BLaER1 (cell line): ENCODE measurements around the gene PCSK7.

Experiments used
- H3K27ac ChIP-seq: shearing (Covaris generic); formaldehyde crosslinking; 2 replicates; pipeline ENCODE4 v1.8.1; 2022
- H3K27me3 ChIP-seq: shearing (Covaris generic); formaldehyde crosslinking; 2 replicates; pipeline ENCODE4 v1.8.1; 2022
- H3K36me3 ChIP-seq: shearing (Covaris generic); formaldehyde crosslinking; 2 replicates; pipeline ENCODE4 v1.8.1; 2022
- H3K4me1 ChIP-seq: shearing (Covaris generic); formaldehyde crosslinking; 2 replicates; pipeline ENCODE4 v1.8.1; 2022
- H3K4me2 ChIP-seq: shearing (Covaris generic); formaldehyde crosslinking; 2 replicates; pipeline ENCODE4 v1.8.1; 2022
- H3K4me3 ChIP-seq: shearing (Covaris generic); formaldehyde crosslinking; 2 replicates; pipeline ENCODE4 v1.8.1; 2022
- H3K9ac ChIP-seq: shearing (Covaris generic); formaldehyde crosslinking; 2 replicates; pipeline ENCODE4 v1.8.1; 2022
- H3K9me3 ChIP-seq: shearing (Covaris generic); formaldehyde crosslinking; 2 replicates; pipeline ENCODE4 v1.8.1; 2022
- H4K20me1 ChIP-seq: shearing (Covaris generic); formaldehyde crosslinking; 2 replicates; pipeline ENCODE4 v1.8.1; 2022
- Cebpa-rat ChIP-seq: shearing (Covaris generic); IDR thresholded peaks from 2 replicates; pipeline ENCODE4 v1.8.1; 2022

PCSK7 gene

GRCh38 chr11:117205211-117205818, 26.6 kb downstream of the PCSK7 start:
- Histone ChIP-seq H3K36me3 (peaks cover 34% of the 10 kb centered on the region), H3K4me3 (no peak overlapping the region), H3K9me3 (no peaks in the 10 kb centered on the region), H3K27ac (no peak overlapping the region), H3K4me1 (peaks cover 7% of the 10 kb centered on the region; the same call in 1 of the 2 replicates), H3K4me2 (no peak overlapping the region), H3K27me3 (no peaks in the 10 kb centered on the region), H4K20me1 (no peaks in the 10 kb centered on the region), H3K9ac (no peak overlapping the region)
- no peak for TF ChIP-seq Cebpa-rat

DNA sequence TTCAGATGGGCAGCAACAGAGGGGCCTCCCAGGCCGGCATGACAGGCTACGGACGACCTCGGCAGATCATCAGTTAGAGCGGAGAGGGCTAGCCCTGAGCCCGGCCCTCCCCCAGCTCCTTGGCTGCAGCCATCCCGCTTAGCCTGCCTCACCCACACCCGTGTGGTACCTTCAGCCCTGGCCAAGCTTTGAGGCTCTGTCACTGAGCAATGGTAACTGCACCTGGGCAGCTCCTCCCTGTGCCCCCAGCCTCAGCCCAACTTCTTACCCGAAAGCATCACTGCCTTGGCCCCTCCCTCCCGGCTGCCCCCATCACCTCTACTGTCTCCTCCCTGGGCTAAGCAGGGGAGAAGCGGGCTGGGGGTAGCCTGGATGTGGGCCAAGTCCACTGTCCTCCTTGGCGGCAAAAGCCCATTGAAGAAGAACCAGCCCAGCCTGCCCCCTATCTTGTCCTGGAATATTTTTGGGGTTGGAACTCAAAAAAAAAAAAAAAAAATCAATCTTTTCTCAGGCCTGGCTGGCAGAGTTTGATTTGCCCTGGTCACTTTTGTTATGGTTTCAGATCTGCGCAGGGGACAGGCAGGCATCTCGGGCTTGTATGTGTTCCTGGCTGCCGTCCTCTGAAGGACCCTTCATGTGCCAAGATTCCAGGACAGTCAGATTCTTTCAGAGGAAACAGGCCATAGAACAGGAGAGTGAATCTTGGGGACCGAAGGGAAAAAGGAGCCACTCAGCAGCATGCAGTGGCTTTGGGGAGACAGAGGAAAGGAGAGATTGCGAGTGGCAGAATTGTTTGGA, 27.4 kb downstream of the PCSK7 start:
- TF ChIP-seq Cebpa-rat, result no peak

GRCh38 chr11:117203069-117203407, 28.8 kb downstream of the PCSK7 start:
- Histone ChIP-seq H4K20me1 (no peaks in the 10 kb centered on the region), H3K4me2 (no peak overlapping the region), H3K9ac (no peak overlapping the region), H3K4me1 (peaks cover 7% of the 10 kb centered on the region; the same call in 1 of the 2 replicates), H3K27ac (0 out of 2 replicates have a peak overlapping the region, but pooled peaks have one; percentile 10), H3K27me3 (no peaks in the 10 kb centered on the region), H3K9me3 (no peaks in the 10 kb centered on the region), H3K36me3 (peaks cover 34% of the 10 kb centered on the region), H3K4me3 (no peak overlapping the region)
- no peak for TF ChIP-seq Cebpa-rat

More for the DNA sequence above, 27.4 kb downstream of the PCSK7 start:
- Histone ChIP-seq H3K27me3 (no peaks in the 10 kb centered on the region), H3K9me3 (no peaks in the 10 kb centered on the region), H3K4me2 (no peak overlapping the region), H3K9ac (no peak overlapping the region), H3K4me1 (peaks cover 7% of the 10 kb centered on the region; the same call in 1 of the 2 replicates), H3K36me3 (peaks cover 34% of the 10 kb centered on the region), H3K4me3 (no peak overlapping the region), H4K20me1 (no peaks in the 10 kb centered on the region), H3K27ac (no peak overlapping the region)

GRCh38 chr11:117202386-117203068, 29.3 kb downstream of the PCSK7 start:
- no peak overlapping the region for H3K9ac ChIP-seq
- H3K4me3 ChIP-seq, result no peak overlapping the region
- H3K4me1 ChIP-seq, result peaks cover 7% of the 10 kb centered on the region; the same call in 1 of the 2 replicates
- H3K27ac ChIP-seq, result peak overlapping the region; percentile 10; the same call in 1 of the 2 replicates
- TF ChIP-seq Cebpa-rat, result no peak
- peaks cover 34% of the 10 kb centered on the region for H3K36me3 ChIP-seq
- peak overlapping the region; percentile 27 for H3K4me2 ChIP-seq
- H3K9me3 ChIP-seq, result no peaks in the 10 kb centered on the region
- no peaks in the 10 kb centered on the region for H4K20me1 ChIP-seq
- H3K27me3 ChIP-seq, result no peaks in the 10 kb centered on the region

GRCh38 chr11:117201658-117202305, 30.1 kb downstream of the PCSK7 start:
- H3K4me3 ChIP-seq, result no peak overlapping the region
- H4K20me1 ChIP-seq, result no peaks in the 10 kb centered on the region
- no peak for TF ChIP-seq Cebpa-rat
- peak overlapping the region; percentile 27 for H3K4me2 ChIP-seq
- H3K9me3 ChIP-seq, result no peaks in the 10 kb centered on the region
- peak overlapping the region; percentile 10; the same call in 1 of the 2 replicates for H3K27ac ChIP-seq
- peaks cover 38% of the 10 kb centered on the region for H3K36me3 ChIP-seq
- H3K9ac ChIP-seq, result no peak overlapping the region
- no peaks in the 10 kb centered on the region for H3K27me3 ChIP-seq
- peaks cover 7% of the 10 kb centered on the region; the same call in 1 of the 2 replicates for H3K4me1 ChIP-seq

DNA sequence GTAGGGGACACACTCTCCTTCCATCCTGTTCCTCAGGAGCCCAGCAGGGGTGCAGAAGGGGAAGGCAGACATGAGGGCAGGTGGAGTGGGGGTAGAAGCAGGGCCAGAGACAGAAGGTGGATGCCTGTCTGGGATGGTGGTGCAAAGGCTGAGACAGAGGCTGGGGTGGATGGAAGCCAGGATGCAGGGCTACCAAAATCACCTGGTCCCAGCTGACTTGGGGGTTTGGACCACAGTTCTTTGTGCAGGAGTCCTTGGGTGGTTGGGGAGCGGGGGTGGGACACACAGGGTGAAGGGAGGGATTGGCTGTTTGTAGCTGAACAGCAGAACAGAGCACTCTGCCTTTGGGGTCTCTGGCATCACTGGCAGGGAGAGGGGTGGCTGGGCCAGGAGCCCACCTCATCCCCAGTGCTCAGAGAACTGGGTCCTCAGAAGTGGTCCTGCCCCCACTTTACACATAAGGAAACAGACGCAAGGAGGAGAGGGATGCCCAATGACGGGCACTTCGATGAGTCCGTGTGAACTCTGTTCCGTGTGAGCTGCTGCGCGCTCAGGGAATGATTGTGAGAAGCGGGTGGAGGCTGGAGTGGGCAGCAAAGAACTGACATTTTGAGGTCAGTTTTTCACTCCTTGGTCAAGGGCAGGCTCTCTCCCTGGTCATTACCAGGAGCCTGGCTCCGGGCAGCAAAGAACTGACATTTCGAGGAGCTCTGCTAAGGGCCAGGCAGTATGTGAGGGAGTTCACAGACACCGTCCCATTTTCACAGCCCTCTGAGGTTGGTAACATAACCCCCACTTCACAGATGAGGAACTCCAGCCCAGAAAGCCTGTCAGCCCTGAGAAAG, 30.8 kb downstream of the PCSK7 start:
- TF ChIP-seq Cebpa-rat, result no peak
- Histone ChIP-seq H3K27ac (no peak overlapping the region; the same call in 1 of the 2 replicates), H3K4me3 (no peak overlapping the region), H3K9me3 (no peaks in the 10 kb centered on the region), H3K36me3 (peaks cover 43% of the 10 kb centered on the region), H3K4me1 (peaks cover 9% of the 10 kb centered on the region; the same call in 1 of the 2 replicates), H4K20me1 (no peaks in the 10 kb centered on the region), H3K27me3 (no peaks in the 10 kb centered on the region), H3K9ac (no peak overlapping the region), H3K4me2 (no peak overlapping the region)

DNA sequence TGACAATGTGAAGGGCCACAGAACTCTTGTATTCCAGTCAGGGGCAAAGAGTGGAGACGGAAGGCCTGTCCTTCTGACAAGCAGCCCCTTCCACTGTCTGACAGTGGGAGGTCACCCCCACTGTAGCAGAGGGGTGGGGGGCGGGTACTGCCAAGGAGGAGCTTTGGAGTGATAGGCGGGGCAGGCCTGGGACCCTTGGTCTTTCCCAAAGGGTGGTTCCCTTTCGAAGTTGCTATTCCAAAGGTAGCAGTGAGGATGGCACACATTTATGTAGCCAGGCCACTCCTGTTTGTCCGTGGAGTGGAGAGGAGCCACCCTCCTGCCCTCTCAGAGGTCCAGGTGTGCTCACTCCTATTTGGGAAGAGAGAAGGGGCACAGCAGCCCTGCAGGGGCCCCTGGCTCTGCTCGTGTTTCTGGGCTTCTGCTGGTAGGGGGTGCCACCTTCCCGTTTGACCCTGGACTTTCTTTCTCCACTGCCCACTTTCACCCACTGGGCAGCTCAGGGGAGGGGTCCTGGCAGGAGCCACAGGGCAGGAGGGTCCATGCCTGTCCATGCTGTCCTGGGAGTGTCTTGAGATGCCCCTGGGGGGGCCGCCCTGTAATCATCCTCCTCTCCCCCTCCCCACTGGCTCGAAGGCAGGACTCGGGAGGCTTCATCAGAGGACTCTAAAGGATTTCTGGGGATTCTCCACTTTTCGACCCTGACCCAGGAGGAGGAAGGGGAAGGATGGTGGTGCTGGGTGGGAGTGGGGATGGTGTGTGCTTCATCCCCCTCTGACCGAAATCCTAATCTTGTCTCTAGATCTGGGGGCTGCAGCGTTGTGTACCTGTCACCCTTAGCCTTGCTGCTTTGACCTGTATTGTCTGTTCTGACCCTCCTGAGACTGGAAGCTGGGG, 31.7 kb downstream of the PCSK7 start:
- peaks cover 40% of the 10 kb centered on the region for H3K36me3 ChIP-seq
- H3K27ac ChIP-seq, result no peak overlapping the region
- no peaks in the 10 kb centered on the region for H3K9me3 ChIP-seq
- H3K4me2 ChIP-seq, result no peak overlapping the region
- H3K4me1 ChIP-seq, result peaks cover 18% of the 10 kb centered on the region
- no peaks in the 10 kb centered on the region for H3K27me3 ChIP-seq
- no peak overlapping the region for H3K9ac ChIP-seq
- no peak for TF ChIP-seq Cebpa-rat
- H3K4me3 ChIP-seq, result no peak overlapping the region
- H4K20me1 ChIP-seq, result no peaks in the 10 kb centered on the region
